PC-9 (cell line): ENCODE measurements around the gene ADAMTS10. TPM values are rescaled to one million over a fixed set of nuclear protein-coding genes. Genes with fewer than 3 reads are reported as not detected.

ENCODE experiments used
- BruUV-seq: library from RNA; stranded (reverse); fragments of 400-500 nt; replicated peaks from 2 replicates; lab custom pipeline; 2021; lab: Mats Ljungman, UMichigan
- CTCF ChIA-PET: fragments of 300-600 bp; sonication (Branson Sonifier 250); formaldehyde crosslinking; loops from one replicate; lab custom pipeline; 2022; ENCODE audit warnings: antibody characterized with exemption; lab: Charles Lee
- POLR2A ChIA-PET: fragments of 300-600 bp; sonication (Branson Sonifier 250); formaldehyde crosslinking; loops from one replicate; lab custom pipeline; 2022; ENCODE audit warnings: antibody characterized with exemption; ENCODE audit not compliant: unreplicated experiment; lab: Charles Lee
- DNase-seq, 2 experiments: peaks; one replicate each; pipeline versions ENCODE4 v3.0.0 to v3.0.0-alpha.2; 2015 to 2022; ENCODE audit warnings: mixed read lengths in 1 of 2
- H2AFZ ChIP-seq: fragments of 200-600 bp; sonication (generic); 2 replicates; pipeline ENCODE4 v1.8.1; 2017; ENCODE audit warnings: antibody characterized with exemption
- H3F3A ChIP-seq: fragments of 200-600 bp; sonication (generic); 2 replicates; pipeline ENCODE4 v1.8.1; 2017; ENCODE audit warnings: antibody characterized with exemption, mild to moderate bottlenecking, low read depth; ENCODE audit not compliant: insufficient read depth
- H3K27ac ChIP-seq: fragments of 200-600 bp; sonication (generic); 2 replicates; pipeline ENCODE4 v1.6.1; 2016; ENCODE audit warnings: mixed run types
- H3K27me3 ChIP-seq: fragments of 200-600 bp; sonication (generic); 2 replicates; pipeline ENCODE4 v1.6.1; 2016; ENCODE audit warnings: low read depth, mixed run types; ENCODE audit not compliant: insufficient read depth
- H3K36me3 ChIP-seq: fragments of 200-600 bp; sonication (generic); 2 replicates; pipeline ENCODE4 v1.6.1; 2016; ENCODE audit warnings: low read depth, mixed run types
- H3K4me1 ChIP-seq: fragments of 200-600 bp; sonication (generic); replicated peaks from 2 replicates; pipeline ENCODE4 v1.6.1; 2016; ENCODE audit warnings: mixed run types; ENCODE audit not compliant: insufficient read depth
- H3K4me2 ChIP-seq: fragments of 200-600 bp; sonication (generic); 2 replicates; pipeline ENCODE4 v1.6.1; 2017; ENCODE audit warnings: mixed run types
- H3K4me3 ChIP-seq: fragments of 200-600 bp; sonication (generic); 2 replicates; pipeline ENCODE4 v1.6.1; 2016; ENCODE audit warnings: mixed run types
- H3K79me2 ChIP-seq: fragments of 200-600 bp; sonication (generic); 2 replicates; pipeline ENCODE4 v1.6.1; 2017; ENCODE audit warnings: low read depth, mixed run types
- H3K9me2 ChIP-seq: fragments of 200-600 bp; sonication (generic); 2 replicates; pipeline ENCODE4 v1.8.1; 2017; ENCODE audit warnings: mild to moderate bottlenecking; ENCODE audit not compliant: insufficient read depth
- H3K9me3 ChIP-seq: fragments of 200-600 bp; sonication (generic); 2 replicates; pipeline ENCODE4 v1.8.1; 2016; ENCODE audit warnings: low read depth; ENCODE audit not compliant: insufficient read depth
- H4K20me1 ChIP-seq: fragments of 200-600 bp; sonication (generic); 2 replicates; pipeline ENCODE4 v1.8.1; 2017; ENCODE audit not compliant: insufficient read depth
- EZH2 ChIP-seq: fragments of 200-600 bp; sonication (generic); IDR thresholded peaks from 2 replicates; pipeline ENCODE4 v1.8.0; 2017; ENCODE audit warnings: antibody characterized with exemption, low read depth
- intact Hi-C: fragments of 100-400 bp; cut with micrococcal nuclease; formaldehyde crosslinking; loops from one replicate; pipeline ENCODE4 v1.10.0; 2022; ENCODE audit not compliant: unreplicated experiment
- total RNA-seq: library from RNA; stranded (reverse); gene quantifications from 2 replicates; pipeline ENCODE4 v1.2.3, GENCODE V29; 2021
- TF ChIP-seq, protein P1 (sequence below): fragments of 200-600 bp; sonication (generic); conservative IDR thresholded peaks from 2 replicates; pipeline ENCODE4 v1.6.1; 2017; ENCODE audit warnings: mixed run types, antibody characterized with exemption, mild to moderate bottlenecking, moderate library complexity

ADAMTS10 gene
- total RNA-seq, 1 experiment from 2014 or later = not detected

DNA sequence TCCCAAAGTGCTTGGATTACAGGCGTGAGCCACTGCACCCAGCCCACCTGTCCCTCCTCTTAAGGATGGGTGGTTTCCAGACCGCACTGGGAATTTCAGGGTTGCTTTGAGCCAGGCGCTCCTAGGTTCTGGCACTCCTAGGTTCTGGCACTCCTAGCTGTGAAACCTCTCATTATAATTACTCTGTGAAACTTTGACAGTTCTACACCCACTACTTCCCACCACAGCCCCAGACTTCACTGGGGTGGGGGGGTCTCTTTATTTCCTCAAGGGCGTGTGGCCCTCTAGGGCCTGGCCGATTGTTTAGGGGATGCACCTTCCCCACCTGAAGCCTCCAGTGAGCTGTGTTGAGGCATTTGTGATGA, 2.3 kb upstream of the ADAMTS10 start:
- H3K4me3 ChIP-seq = no peak overlapping the region
- intact Hi-C loops = no loop called here
- H3K36me3 ChIP-seq = no peaks in the 10 kb centered on the region
- H3K9me3 ChIP-seq = no peaks in the 10 kb centered on the region
- no peaks in the 10 kb centered on the region for H3K9me2 ChIP-seq
- H3K27ac ChIP-seq = no peak overlapping the region
- no peaks in the 10 kb centered on the region for H3K79me2 ChIP-seq
- ChIA-PET CTCF (no interaction called here), POLR2A (no interaction called here)
- BruUV-seq = no TSS peak
- no peak for TF ChIP-seq EZH2
- TF ChIP-seq, protein P1, sequence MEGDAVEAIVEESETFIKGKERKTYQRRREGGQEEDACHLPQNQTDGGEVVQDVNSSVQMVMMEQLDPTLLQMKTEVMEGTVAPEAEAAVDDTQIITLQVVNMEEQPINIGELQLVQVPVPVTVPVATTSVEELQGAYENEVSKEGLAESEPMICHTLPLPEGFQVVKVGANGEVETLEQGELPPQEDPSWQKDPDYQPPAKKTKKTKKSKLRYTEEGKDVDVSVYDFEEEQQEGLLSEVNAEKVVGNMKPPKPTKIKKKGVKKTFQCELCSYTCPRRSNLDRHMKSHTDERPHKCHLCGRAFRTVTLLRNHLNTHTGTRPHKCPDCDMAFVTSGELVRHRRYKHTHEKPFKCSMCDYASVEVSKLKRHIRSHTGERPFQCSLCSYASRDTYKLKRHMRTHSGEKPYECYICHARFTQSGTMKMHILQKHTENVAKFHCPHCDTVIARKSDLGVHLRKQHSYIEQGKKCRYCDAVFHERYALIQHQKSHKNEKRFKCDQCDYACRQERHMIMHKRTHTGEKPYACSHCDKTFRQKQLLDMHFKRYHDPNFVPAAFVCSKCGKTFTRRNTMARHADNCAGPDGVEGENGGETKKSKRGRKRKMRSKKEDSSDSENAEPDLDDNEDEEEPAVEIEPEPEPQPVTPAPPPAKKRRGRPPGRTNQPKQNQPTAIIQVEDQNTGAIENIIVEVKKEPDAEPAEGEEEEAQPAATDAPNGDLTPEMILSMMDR = no peak
- no peak overlapping the region for H2AFZ ChIP-seq
- peaks cover 12% of the 10 kb centered on the region; the same call in 1 of the 2 replicates for H3F3A ChIP-seq
- no peaks in the 10 kb centered on the region for H3K4me1 ChIP-seq
- H3K27me3 ChIP-seq = peaks cover 10% of the 10 kb centered on the region; the same call in 1 of the 2 replicates
- no peak overlapping the region for H3K4me2 ChIP-seq
- DNase-seq = no peak
- no peaks in the 10 kb centered on the region for H4K20me1 ChIP-seq

DNA sequence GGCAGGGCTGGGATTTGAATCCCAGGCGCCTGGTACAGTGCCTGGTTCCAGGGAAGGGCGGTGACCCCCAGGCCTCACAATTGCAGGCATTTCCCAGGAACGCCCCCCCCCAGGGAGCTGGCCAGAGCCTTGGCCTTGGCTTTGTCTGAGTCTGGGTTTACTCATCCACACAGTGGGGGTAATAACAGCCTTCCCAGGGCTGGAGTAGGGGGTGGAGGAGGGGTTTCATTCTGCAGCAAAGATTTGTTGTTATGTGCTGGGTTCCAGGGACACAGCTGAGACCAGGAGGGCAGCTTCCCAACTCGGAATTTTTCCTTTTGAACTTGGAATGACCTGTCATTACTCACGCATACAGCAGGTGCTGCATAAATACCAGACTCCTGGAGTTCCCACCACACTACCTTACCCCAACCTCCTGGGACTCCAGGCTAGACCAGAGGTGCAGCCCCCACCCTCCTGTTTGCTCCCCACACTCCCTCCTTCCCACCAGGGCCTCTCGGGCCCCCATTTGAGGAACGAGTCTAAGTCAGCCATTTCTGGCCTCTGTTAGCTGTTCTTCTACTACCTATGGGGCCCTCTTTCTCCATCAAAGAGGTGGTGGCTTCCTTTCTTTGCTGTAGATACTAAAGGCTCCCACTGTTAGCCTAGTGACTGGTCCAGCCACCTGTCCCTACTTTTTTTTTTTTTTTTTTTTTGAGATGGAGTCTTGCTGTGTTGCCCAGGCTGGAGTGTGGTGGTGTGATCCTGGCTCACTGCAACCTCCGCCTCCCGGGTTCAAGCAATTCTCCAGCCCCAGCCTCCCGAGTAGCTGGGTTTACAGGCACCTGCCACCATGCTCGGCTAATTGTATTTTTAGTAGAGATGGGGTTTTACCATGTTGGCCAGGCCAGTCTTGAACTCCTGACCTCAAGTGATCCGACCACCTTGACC, 1.6 kb upstream of the ADAMTS10 start:
- no peak overlapping the region for H2AFZ ChIP-seq
- BruUV-seq = no TSS peak
- H3K79me2 ChIP-seq = no peaks in the 10 kb centered on the region
- peaks cover 15% of the 10 kb centered on the region; the same call in 1 of the 2 replicates for H3K27me3 ChIP-seq
- H3F3A ChIP-seq = peaks cover 12% of the 10 kb centered on the region; the same call in 1 of the 2 replicates
- ChIA-PET POLR2A (no interaction called here), CTCF (interaction anchor here (0.6 to 0.7 kb wide), 2 partner anchors 30 to 531 kb away, joined by 3 to 6 read pairs; no protein-coding TSS in a partner anchor)
- no peaks in the 10 kb centered on the region for H4K20me1 ChIP-seq
- H3K4me3 ChIP-seq = no peak overlapping the region
- intact Hi-C loops = no loop called here
- H3K27ac ChIP-seq = no peak overlapping the region
- no peak for DNase-seq
- no peaks in the 10 kb centered on the region for H3K9me2 ChIP-seq
- no peak overlapping the region for H3K4me2 ChIP-seq
- no peak for TF ChIP-seq EZH2
- H3K9me3 ChIP-seq = no peaks in the 10 kb centered on the region
- H3K36me3 ChIP-seq = no peaks in the 10 kb centered on the region
- no peaks in the 10 kb centered on the region for H3K4me1 ChIP-seq

DNA sequence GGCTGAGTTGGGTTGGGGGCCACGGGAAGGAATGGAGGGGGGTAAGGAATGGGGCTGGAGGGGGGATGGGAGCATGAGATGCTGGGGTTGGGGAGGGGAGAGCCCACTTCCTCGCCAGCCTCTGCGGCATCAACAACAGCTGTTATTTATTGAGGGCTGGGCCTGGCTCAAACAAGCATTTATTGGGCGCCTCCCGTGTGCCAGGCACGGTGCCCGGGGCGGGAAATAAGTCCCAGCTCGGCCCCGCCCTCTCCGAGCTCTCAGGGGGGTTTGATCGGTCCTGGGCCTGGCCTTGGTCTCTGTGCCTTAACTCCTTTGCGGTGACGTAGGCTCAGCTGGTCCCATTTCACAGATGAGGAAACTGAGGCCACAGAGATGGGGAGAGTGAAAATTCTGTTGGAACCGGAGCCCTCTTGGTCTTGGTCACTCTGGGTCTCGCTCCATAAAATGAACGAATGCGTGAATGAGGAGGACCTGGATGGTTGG, 919 bp upstream of the ADAMTS10 start:
- ChIA-PET POLR2A (no interaction called here), CTCF (interaction anchor here (0.6 kb wide), 1 partner anchor 532 kb away, joined by 3 read pairs; no protein-coding TSS in a partner anchor)
- BruUV-seq = no TSS peak
- Histone ChIP-seq H3K27ac (no peak overlapping the region), H4K20me1 (no peaks in the 10 kb centered on the region), H3K79me2 (no peaks in the 10 kb centered on the region), H3K4me2 (no peak overlapping the region), H3K9me3 (no peaks in the 10 kb centered on the region), H3K4me1 (no peaks in the 10 kb centered on the region), H3K9me2 (no peaks in the 10 kb centered on the region), H3K36me3 (no peaks in the 10 kb centered on the region), H3K27me3 (peaks cover 21% of the 10 kb centered on the region; the same call in 1 of the 2 replicates), H2AFZ (no peak overlapping the region), H3K4me3 (no peak overlapping the region), H3F3A (peaks cover 12% of the 10 kb centered on the region; the same call in 1 of the 2 replicates)
- intact Hi-C loops = no loop called here
- no peak for DNase-seq
- no peak for TF ChIP-seq EZH2
- TF ChIP-seq, protein P1 = no peak
